Measurements from ENCODE around the gene OGDHL. TPM values are rescaled to one million over a fixed set of nuclear protein-coding genes. Genes with fewer than 3 reads are reported as not detected.

OGDHL gene
- total RNA-seq, 1 donor from 2014 or later = 4.5 TPM

- Histone ChIP-seq H3K27me3 (ENCODE audit: low read depth) (peaks cover 89% of the 10 kb centered on the region), H3K4me3 (no peak overlapping the region), H3K27ac (replicated peaks) (no peak overlapping the region), H3K4me1 (no peaks in the 10 kb centered on the region), H3K9me3 (replicated peaks) (peaks cover 15% of the 10 kb centered on the region), H3K36me3 (no peaks in the 10 kb centered on the region)
- TF ChIP-seq CTCF (IDR thresholded peaks at IDR 0.05; ENCODE audit: borderline replicate concordance) = no peak
- no peak for DNase-seq
- intact Hi-C loops (cut with micrococcal nuclease) = no loop called here
Measured at GRCh38 chr10:49769692-49770091, 7.6 kb upstream of the OGDHL start.

GRCh38 chr10:49768731-49769130 is 6.6 kb upstream of the OGDHL start:
- intact Hi-C loops (cut with micrococcal nuclease) = no loop called here
- peak overlapping the region; percentile 29 for H3K4me3 ChIP-seq
- no peak for TF ChIP-seq CTCF (IDR thresholded peaks at IDR 0.05; ENCODE audit: borderline replicate concordance)
- no peaks in the 10 kb centered on the region for H3K36me3 ChIP-seq
- no peak for DNase-seq
- H3K27ac ChIP-seq (replicated peaks) = no peak overlapping the region
- no peaks in the 10 kb centered on the region for H3K4me1 ChIP-seq
- H3K27me3 ChIP-seq (ENCODE audit: low read depth) = peaks cover 93% of the 10 kb centered on the region
- H3K9me3 ChIP-seq (replicated peaks) = peaks cover 15% of the 10 kb centered on the region

- H3K36me3 ChIP-seq = no peaks in the 10 kb centered on the region
- no peak for TF ChIP-seq CTCF (IDR thresholded peaks at IDR 0.05; ENCODE audit: borderline replicate concordance)
- H3K27ac ChIP-seq (replicated peaks) = no peak overlapping the region
- DNase-seq = no peak
- H3K4me1 ChIP-seq = no peaks in the 10 kb centered on the region
- intact Hi-C loops (cut with micrococcal nuclease) = no loop called here
- H3K4me3 ChIP-seq = peak overlapping the region; percentile 29
- H3K9me3 ChIP-seq (replicated peaks) = peaks cover 15% of the 10 kb centered on the region
- peaks cover 97% of the 10 kb centered on the region for H3K27me3 ChIP-seq (ENCODE audit: low read depth)
Measured at GRCh38 chr10:49768329-49768728, 6.2 kb upstream of the OGDHL start.

GRCh38 chr10:49767752-49768151 is 5.6 kb upstream of the OGDHL start:
- peaks cover 98% of the 10 kb centered on the region for H3K27me3 ChIP-seq (ENCODE audit: low read depth)
- no peak overlapping the region for H3K27ac ChIP-seq (replicated peaks)
- no peaks in the 10 kb centered on the region for H3K4me1 ChIP-seq
- no peaks in the 10 kb centered on the region for H3K36me3 ChIP-seq
- intact Hi-C loops (cut with micrococcal nuclease) = no loop called here
- H3K4me3 ChIP-seq = no peak overlapping the region
- no peak for TF ChIP-seq CTCF (IDR thresholded peaks at IDR 0.05; ENCODE audit: borderline replicate concordance)
- H3K9me3 ChIP-seq (replicated peaks) = peaks cover 15% of the 10 kb centered on the region
- no peak for DNase-seq

GRCh38 chr10:49766484-49766883 is 4.4 kb upstream of the OGDHL start:
- peaks cover 7% of the 10 kb centered on the region for H3K4me1 ChIP-seq
- H3K4me3 ChIP-seq = no peak overlapping the region
- no peak overlapping the region for H3K27ac ChIP-seq (replicated peaks)
- intact Hi-C loops (cut with micrococcal nuclease) = no loop called here
- H3K36me3 ChIP-seq = no peaks in the 10 kb centered on the region
- peaks cover 99% of the 10 kb centered on the region for H3K27me3 ChIP-seq (ENCODE audit: low read depth)
- DNase-seq = no peak
- no peak for TF ChIP-seq CTCF (IDR thresholded peaks at IDR 0.05; ENCODE audit: borderline replicate concordance)
- peaks cover 15% of the 10 kb centered on the region for H3K9me3 ChIP-seq (replicated peaks)

- H3K9me3 ChIP-seq (replicated peaks) = peaks cover 15% of the 10 kb centered on the region
- TF ChIP-seq CTCF (IDR thresholded peaks at IDR 0.05; ENCODE audit: borderline replicate concordance) = no peak
- intact Hi-C loops (cut with micrococcal nuclease) = no loop called here
- H3K4me3 ChIP-seq = peak overlapping the region; percentile 75
- H3K27me3 ChIP-seq (ENCODE audit: low read depth) = peaks cover 80% of the 10 kb centered on the region
- no peaks in the 10 kb centered on the region for H3K36me3 ChIP-seq
- H3K27ac ChIP-seq (replicated peaks) = no peak overlapping the region
- no peak for DNase-seq
- H3K4me1 ChIP-seq = peaks cover 9% of the 10 kb centered on the region
Measured at GRCh38 chr10:49762566-49762877, 399 bp upstream of the OGDHL start.

Measured in left ventricle myocardium inferior (tissue), 1 donor.